ENCODE measurements around the gene KANK4. TPM values are rescaled to one million over a fixed set of nuclear protein-coding genes. Genes with fewer than 3 reads are reported as not detected.

Gene KANK4
- total RNA-seq, 4 donors from 2014 or later: 2.5 TPM; not detected in 3

DNA sequence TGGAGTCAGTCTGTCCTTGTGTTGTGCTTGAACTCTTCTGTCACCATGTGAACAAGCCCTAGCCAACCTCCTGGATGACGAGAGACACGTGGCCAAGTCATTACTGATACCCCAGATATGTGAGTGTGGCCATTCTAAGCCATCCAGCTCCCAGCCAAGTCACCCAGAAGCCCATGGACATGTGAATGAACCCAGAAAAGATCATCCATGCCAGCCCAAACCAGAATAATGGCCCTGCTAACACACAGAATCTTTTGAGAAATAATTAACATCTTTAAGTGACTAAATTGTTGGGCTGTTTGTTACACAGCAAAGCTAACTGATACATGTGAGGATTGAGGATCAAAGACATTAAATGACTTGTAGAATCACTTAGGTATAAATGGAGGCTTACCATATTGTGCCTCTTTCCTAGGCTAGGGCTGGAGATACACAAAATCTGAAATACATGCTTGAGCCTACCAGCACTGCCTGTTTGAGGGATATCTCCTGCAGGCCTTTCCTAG is 38.2 kb downstream of the KANK4 start:
- TF ChIP-seq, protein P1, sequence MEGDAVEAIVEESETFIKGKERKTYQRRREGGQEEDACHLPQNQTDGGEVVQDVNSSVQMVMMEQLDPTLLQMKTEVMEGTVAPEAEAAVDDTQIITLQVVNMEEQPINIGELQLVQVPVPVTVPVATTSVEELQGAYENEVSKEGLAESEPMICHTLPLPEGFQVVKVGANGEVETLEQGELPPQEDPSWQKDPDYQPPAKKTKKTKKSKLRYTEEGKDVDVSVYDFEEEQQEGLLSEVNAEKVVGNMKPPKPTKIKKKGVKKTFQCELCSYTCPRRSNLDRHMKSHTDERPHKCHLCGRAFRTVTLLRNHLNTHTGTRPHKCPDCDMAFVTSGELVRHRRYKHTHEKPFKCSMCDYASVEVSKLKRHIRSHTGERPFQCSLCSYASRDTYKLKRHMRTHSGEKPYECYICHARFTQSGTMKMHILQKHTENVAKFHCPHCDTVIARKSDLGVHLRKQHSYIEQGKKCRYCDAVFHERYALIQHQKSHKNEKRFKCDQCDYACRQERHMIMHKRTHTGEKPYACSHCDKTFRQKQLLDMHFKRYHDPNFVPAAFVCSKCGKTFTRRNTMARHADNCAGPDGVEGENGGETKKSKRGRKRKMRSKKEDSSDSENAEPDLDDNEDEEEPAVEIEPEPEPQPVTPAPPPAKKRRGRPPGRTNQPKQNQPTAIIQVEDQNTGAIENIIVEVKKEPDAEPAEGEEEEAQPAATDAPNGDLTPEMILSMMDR (IDR thresholded peaks at IDR 0.05): no peak
- no peak for TF ChIP-seq POLR2A (IDR thresholded peaks at IDR 0.05)
- H3K27ac ChIP-seq: no peak overlapping the region
- no peaks in the 10 kb centered on the region for H3K9me3 ChIP-seq
- no peak overlapping the region for H3K4me3 ChIP-seq
- H3K27me3 ChIP-seq: no peaks in the 10 kb centered on the region
- DNase-seq: no peak
- no peaks in the 10 kb centered on the region for H3K36me3 ChIP-seq
- H3K4me1 ChIP-seq: peaks cover 0 to 2% (median 0%) of the 10 kb centered on the region in 4 donors

DNA sequence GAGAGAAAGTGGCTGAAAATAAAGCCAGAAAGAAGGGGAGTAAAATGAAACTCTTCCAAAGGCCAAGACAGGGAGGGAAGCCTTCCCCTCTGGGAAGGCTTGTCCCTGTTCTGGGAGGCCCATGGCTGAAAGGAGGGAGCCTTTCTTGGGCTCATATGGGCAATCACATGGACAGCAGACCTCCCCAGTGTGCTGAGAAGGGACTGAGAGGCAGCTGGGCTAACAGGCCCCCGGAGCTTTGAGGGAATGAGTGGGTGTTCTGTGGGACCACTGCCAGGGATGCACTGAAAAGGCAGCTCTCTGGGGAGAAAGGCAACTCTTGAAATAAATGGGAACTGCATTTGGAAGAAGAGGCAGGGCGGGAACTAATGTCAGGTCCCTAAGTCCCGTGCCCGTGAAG is 39.1 kb downstream of the KANK4 start:
- TF ChIP-seq, protein P1 (IDR thresholded peaks at IDR 0.05): no peak
- TF ChIP-seq POLR2A (IDR thresholded peaks at IDR 0.05): no peak
- no peak overlapping the region for H3K27ac ChIP-seq
- no peaks in the 10 kb centered on the region for H3K9me3 ChIP-seq
- no peaks in the 10 kb centered on the region for H3K36me3 ChIP-seq
- H3K27me3 ChIP-seq: no peaks in the 10 kb centered on the region
- DNase-seq: no peak
- H3K4me1 ChIP-seq: no peaks in the 10 kb centered on the region
- no peak overlapping the region for H3K4me3 ChIP-seq

DNA sequence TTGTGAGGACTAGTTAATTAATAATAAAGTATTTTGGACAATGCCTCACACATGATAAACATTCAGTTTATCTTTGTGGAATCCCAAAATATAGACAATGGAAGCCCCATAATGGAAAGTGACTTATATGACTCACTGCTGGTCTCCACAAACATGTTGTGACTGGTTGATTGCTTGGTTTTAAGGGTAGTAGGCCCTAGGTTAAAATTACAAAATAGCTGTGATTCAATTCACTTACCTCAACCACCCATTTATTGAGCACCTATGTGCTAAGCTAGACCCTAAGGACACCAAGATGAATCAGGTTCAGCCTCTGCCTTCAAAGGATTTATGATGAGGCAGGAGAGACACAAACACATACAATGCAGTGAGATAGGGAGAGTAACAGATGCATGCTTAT is 42.4 kb downstream of the KANK4 start:
- H3K36me3 ChIP-seq: no peaks in the 10 kb centered on the region
- no peaks in the 10 kb centered on the region for H3K27me3 ChIP-seq
- H3K9me3 ChIP-seq: no peaks in the 10 kb centered on the region
- H3K4me1 ChIP-seq: peaks cover 0 to 6% (median 0%) of the 10 kb centered on the region in 4 donors
- TF ChIP-seq, protein P1 (IDR thresholded peaks at IDR 0.05): no peak
- no peak for TF ChIP-seq POLR2A (IDR thresholded peaks at IDR 0.05)
- H3K27ac ChIP-seq: no peak overlapping the region
- no peak overlapping the region for H3K4me3 ChIP-seq
- no peak for DNase-seq

DNA sequence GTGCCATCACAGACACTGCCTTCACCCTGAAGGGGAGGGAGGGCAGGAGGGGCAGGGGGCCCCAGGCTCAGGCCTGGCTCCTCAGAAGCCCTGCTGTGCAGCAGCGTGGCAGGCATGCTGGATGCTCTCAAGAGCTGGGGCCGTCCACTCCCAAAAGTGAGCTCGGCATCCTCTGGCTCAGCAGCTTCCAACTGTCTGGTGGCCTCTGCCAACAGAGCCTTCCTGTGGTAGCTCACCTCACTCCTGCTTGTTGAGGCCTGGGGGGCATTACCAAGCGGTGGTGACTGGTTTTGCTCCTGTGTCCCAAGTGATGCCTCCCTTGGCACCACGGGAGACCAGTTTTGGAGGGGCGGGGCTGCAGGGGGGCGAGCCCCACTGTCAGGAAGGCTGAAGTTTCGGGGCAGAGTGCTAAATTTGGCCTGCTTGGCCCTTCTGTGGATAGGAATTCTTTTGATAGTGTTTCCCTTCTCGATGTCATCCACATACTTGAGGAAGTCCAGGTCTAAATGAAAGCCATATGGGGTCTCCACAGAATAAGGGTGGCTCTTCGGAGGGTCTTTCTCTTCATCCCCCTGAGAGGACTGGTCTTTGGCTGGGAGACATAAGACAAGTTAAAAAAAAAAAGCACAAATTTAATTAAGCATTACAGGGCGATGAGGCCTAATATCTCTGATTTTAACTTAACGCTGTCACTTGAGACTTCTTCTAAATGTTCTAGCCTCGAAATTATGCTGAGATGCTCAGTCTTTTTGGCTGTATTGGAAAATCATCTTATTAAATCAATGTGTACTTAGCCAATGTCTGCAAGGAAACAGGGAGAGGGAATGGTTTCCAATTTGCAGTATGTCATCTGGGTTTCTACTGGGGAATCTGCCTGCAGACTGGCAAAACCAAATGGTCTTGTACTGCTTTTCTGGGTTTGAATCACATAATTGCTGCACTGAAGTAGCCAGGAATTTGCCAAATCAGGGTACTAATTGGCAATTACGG is 44.4 kb downstream of the KANK4 start:
- TF ChIP-seq, protein P1 (IDR thresholded peaks at IDR 0.05): no peak
- TF ChIP-seq POLR2A (IDR thresholded peaks at IDR 0.05): no peak
- H3K9me3 ChIP-seq: no peaks in the 10 kb centered on the region

DNA sequence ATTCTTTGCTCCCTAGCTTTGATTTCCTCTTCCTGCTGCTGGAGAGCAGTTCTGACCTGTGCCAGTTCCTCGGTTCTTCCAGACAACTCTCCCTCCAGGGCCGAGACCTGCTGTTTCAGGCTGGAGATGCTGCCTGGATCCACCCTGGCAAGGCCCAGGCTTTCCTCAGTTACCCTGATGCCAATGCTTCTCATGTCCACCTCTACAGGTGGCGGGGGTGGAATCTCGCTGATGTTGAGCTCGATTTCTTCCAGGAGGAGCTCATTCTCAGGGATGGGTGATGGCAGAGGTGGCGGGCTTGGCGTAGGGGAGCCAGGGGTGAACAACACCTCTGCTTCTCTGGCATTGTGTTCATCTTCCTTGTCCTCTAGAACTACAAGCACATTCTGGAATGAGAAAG is 45.3 kb downstream of the KANK4 start:
- Histone ChIP-seq H3K4me1 (peaks cover 0 to 6% (median 0%) of the 10 kb centered on the region in 4 donors), H3K4me3 (no peak overlapping the region), H3K9me3 (no peaks in the 10 kb centered on the region), H3K27me3 (no peaks in the 10 kb centered on the region), H3K27ac (no peak overlapping the region), H3K36me3 (no peaks in the 10 kb centered on the region)
- DNase-seq: no peak
- TF ChIP-seq, protein P1 (IDR thresholded peaks at IDR 0.05): no peak
- TF ChIP-seq POLR2A (IDR thresholded peaks at IDR 0.05): no peak

More for the DNA sequence above, 44.4 kb downstream of the KANK4 start:
- peaks cover 0 to 6% (median 0%) of the 10 kb centered on the region in 4 donors for H3K4me1 ChIP-seq
- DNase-seq: no peak
- no peak overlapping the region for H3K4me3 ChIP-seq
- H3K27me3 ChIP-seq: no peaks in the 10 kb centered on the region
- H3K36me3 ChIP-seq: no peaks in the 10 kb centered on the region
- no peak overlapping the region for H3K27ac ChIP-seq
